Mucosa of stomach (tissue), 1 donor: ENCODE data around the gene PCP2.

Experiments used
- H3K27me3 ChIP-seq: one replicate; pipeline ENCODE4 v1.7.0; 2013; ENCODE audit warnings: mild to moderate bottlenecking, low read length; ENCODE audit not compliant: control insufficient read depth, insufficient read depth
- H3K36me3 ChIP-seq: one replicate; pipeline ENCODE4 v1.7.0; 2013; ENCODE audit warnings: low read length; ENCODE audit not compliant: control insufficient read depth, insufficient read depth
- H3K4me1 ChIP-seq: one replicate; pipeline ENCODE4 v1.7.0; 2013; ENCODE audit warnings: mild to moderate bottlenecking, low read length; ENCODE audit not compliant: control insufficient read depth, insufficient read depth
- H3K4me3 ChIP-seq: one replicate; pipeline ENCODE4 v1.7.0; 2013; ENCODE audit warnings: low read length
- H3K9ac ChIP-seq: one replicate; pipeline ENCODE4 v1.7.0; 2013; ENCODE audit warnings: mild to moderate bottlenecking, low read length, moderate library complexity
- H3K9me3 ChIP-seq: one replicate; pipeline ENCODE4 v1.7.0; 2013; ENCODE audit warnings: mild to moderate bottlenecking, low read length, moderate library complexity; ENCODE audit not compliant: control insufficient read depth
- donor health status: Pancreatic carcinoma.

The PCP2 gene

DNA sequence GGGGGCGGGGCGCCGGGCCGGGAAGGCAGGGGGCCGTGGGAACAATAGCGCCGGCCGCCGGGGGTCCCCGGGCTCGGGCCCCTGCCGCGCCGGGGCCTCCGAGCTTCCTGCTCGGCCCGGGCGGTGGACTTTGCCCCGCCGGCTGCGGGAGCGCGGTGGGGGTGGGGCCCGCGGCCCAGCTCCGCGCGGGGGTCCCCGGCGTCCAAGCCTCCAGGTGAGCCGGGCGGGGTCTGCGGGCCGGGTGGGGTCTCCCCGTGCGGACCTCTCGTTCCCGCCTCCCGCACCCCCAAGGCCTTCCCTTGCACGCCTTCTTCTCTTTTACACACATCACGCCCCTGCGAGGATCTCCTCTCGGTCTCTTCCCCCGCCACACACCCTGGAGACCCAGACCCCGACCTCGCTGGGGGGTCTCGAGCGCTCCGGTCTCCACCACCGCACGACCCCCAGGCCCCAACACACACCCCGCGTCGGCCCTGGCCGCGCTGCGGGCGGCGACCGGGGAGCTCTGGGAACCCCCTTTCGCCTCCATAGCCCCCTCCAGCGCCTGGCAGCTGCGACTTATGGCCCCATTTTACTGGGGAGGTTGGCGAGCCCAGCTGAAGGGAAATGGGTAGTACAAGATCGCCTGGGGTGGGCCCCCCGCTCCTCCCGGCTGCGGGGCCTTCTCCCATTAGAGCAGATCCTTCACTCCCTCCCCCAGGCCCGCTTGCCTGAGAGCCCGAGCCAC lies 37.1 kb downstream of the PCP2 start:
- Histone ChIP-seq H3K4me1 (peaks cover 19% of the 10 kb centered on the region), H3K27me3 (peaks cover 10% of the 10 kb centered on the region), H3K4me3 (peak overlapping the region; percentile 32), H3K9me3 (no peaks in the 10 kb centered on the region), H3K36me3 (no peaks in the 10 kb centered on the region), H3K9ac (peak overlapping the region; percentile 71)

DNA sequence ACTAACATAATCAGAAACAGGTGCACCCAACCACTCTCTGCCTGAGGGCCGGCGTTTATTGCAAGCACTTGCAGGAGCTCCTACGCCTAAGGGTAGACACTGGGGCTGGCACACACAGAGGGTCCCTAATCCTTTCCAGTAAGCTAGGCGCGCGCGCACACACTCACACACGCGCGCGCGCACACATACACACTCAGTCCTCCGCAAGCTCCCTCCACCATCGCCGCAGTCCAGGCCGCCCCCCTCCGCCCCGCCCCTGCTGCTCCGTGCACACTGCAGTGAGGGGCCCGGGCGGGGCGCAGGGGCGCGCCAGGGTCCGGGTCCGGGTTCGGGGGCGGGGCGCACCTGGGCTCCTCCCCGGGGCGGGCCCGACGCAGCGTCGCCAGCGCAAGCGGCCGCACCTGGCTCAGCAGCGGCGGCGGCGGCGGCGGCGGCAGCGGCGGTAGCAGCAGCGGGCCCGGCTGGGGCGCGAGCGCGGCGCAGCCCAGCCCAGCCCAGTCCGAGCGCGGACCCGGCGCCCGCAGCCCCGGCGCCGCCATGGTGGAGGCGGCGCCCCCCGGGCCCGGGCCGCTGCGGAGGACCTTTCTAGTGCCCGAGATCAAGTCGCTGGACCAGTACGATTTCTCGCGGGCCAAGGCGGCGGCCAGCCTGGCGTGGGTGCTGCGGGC lies 37.9 kb downstream of the PCP2 start, which contains the start of gene CAMSAP3:
CAMSAP3 (plus strand) TSS at position 398 of the 668 bp plus-strand sequence; CDS start at position 538, 140 bp downstream.
- Histone ChIP-seq H3K36me3 (no peaks in the 10 kb centered on the region), H3K27me3 (peaks cover 10% of the 10 kb centered on the region), H3K9ac (peak within 1 kb of the TSS; percentile 71)

DNA sequence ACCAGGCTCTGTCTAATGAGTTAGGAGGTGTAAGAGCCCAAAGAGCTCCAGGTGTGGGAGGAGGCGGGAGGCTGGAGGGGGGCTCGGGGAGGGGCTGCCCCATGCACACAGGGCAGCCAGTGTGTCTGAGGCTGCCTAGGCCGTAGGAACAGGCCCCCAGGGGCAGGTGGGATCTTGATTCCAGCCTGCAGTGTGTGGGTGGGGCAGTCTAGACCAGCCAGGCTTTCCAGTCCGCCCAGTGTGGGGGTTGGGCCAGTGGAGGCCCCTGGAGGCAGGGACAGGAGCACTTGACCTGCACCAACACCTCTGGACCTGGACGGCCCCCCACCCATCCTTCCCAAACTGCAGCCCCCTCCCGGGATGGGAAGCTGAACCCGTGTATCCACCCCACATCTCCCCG lies 43.3 kb downstream of the PCP2 start:
- Histone ChIP-seq H3K36me3 (no peaks in the 10 kb centered on the region), H3K9me3 (no peaks in the 10 kb centered on the region), H3K27me3 (no peaks in the 10 kb centered on the region), H3K4me1 (peaks cover 10% of the 10 kb centered on the region), H3K9ac (no peak overlapping the region), H3K4me3 (no peak overlapping the region)

More for the DNA sequence above, 37.9 kb downstream of the PCP2 start, which contains the start of gene CAMSAP3:
- Histone ChIP-seq H3K4me3 (peak within 1 kb of the TSS; percentile 32), H3K9me3 (no peaks in the 10 kb centered on the region), H3K4me1 (peaks cover 22% of the 10 kb centered on the region)

DNA sequence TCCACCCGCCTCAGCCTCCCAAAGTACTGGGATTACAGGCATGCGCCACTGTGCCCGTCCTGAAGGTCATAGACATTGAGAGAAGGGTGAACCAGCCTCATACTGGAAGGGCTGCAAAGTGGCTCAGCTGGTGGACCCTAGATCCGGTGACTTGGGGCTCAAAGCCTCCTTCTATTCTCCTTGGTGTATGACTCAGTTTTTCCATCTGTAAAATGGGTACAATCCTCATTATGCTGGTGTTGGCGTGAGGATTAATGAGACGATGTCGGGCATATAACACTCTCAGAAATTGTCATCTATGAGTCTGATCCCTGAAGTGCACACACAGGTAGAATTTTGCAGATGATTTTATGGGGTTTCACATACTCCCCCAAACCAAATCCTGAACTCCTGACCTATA lies 43.7 kb downstream of the PCP2 start:
- H3K9ac ChIP-seq, result no peak overlapping the region
- H3K27me3 ChIP-seq, result no peaks in the 10 kb centered on the region
- H3K4me3 ChIP-seq, result no peak overlapping the region
- H3K4me1 ChIP-seq, result peaks cover 10% of the 10 kb centered on the region
- no peaks in the 10 kb centered on the region for H3K36me3 ChIP-seq
- H3K9me3 ChIP-seq, result no peaks in the 10 kb centered on the region

DNA sequence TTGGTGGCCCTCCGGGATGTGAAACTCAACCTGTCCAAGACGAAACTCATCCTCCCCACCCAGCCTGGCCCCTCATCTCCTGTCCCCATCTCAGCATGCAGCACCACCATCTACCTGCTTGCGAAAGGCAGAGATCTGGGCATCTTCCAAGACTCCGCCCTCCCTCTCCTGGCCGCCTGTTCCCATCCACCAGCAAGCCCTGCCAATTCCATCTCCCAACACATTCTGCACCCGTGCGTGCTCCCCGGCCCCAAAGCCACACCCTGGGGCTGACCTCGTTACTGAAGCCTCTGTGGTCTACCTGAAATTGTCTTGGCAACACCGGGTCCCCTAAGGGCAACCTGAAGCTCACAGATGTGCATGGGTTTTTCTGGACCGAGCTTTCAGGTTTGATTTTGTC lies 51.1 kb downstream of the PCP2 start:
- Histone ChIP-seq H3K4me1 (no peaks in the 10 kb centered on the region), H3K4me3 (no peak overlapping the region)

More for the DNA sequence above, 51.1 kb downstream of the PCP2 start:
- Histone ChIP-seq H3K9me3 (no peaks in the 10 kb centered on the region), H3K9ac (no peak overlapping the region), H3K36me3 (no peaks in the 10 kb centered on the region), H3K27me3 (no peaks in the 10 kb centered on the region)
